CD4-positive, alpha-beta memory T cell (primary cell): ENCODE results near the gene ARRDC2. TPM values are rescaled to one million over a fixed set of nuclear protein-coding genes. Genes with fewer than 3 reads are reported as not detected.

ENCODE experiments used
- CTCF ChIA-PET: fragments of 350-600 bp; sonication (Branson Sonifier 250); formaldehyde crosslinking; loops from one replicate; lab custom pipeline; 2021; ENCODE audit warnings: inconsistent platforms; ENCODE audit not compliant: partially characterized antibody; lab: Charles Lee
- POLR2A ChIA-PET: fragments of 350-600 bp; sonication (Branson Sonifier 250); formaldehyde crosslinking; loops from one replicate; lab custom pipeline; 2021; ENCODE audit not compliant: partially characterized antibody; lab: Charles Lee
- DNase-seq, 5 donors: peaks; one replicate each; pipeline versions ENCODE4 v3.0.0 to v3.0.0-alpha.2; 2020 to 2022; ENCODE audit warnings: mixed read lengths in 1 of 5
- H3K27ac ChIP-seq: one replicate; pipeline ENCODE4 v1.7.0; 2013; ENCODE audit warnings: low read depth, low read length
- H3K27me3 ChIP-seq: 2 replicates; pipeline ENCODE4 v1.7.0; 2013; ENCODE audit warnings: mild to moderate bottlenecking, low read length, moderate library complexity; ENCODE audit not compliant: insufficient read depth
- H3K36me3 ChIP-seq: 2 replicates; pipeline ENCODE4 v1.7.0; 2013; ENCODE audit warnings: mild to moderate bottlenecking, low read length, moderate library complexity; ENCODE audit not compliant: insufficient read depth
- H3K4me1 ChIP-seq: 2 replicates; pipeline ENCODE4 v1.7.0; 2013; ENCODE audit warnings: mild to moderate bottlenecking, low read length, moderate library complexity; ENCODE audit not compliant: insufficient read depth
- H3K4me3 ChIP-seq, 2 donors: one replicate each; pipeline ENCODE4 v1.7.0; 2013; ENCODE audit warnings: low read length in 2 of 2, mild to moderate bottlenecking in 1 of 2
- H3K9me3 ChIP-seq, 2 donors: one replicate each; pipeline ENCODE4 v1.7.0; 2013; ENCODE audit warnings: low read length in 2 of 2, control low read depth in 1 of 2; ENCODE audit not compliant: control insufficient read depth in 1 of 2
- H3K27ac Mint-ChIP-seq, 7 donors: one replicate each; pipeline ENCODE4 v1.8.0; 2020 to 2021; ENCODE audit warnings: mixed read lengths in 7 of 7, mild to moderate bottlenecking in 6 of 7, inconsistent platforms in 3 of 7, moderate library complexity in 3 of 7
- H3K27me3 Mint-ChIP-seq, 2 donors: one replicate each; pipeline ENCODE4 v1.8.0; 2020 to 2021; ENCODE audit warnings: mixed read lengths in 2 of 2
- H3K36me3 Mint-ChIP-seq, 2 donors: one replicate each; pipeline ENCODE4 v1.8.0; 2020 to 2021; ENCODE audit warnings: mixed read lengths in 2 of 2, inconsistent platforms in 1 of 2, mild to moderate bottlenecking in 1 of 2
- H3K4me1 Mint-ChIP-seq, 4 donors: one replicate each; pipeline ENCODE4 v1.8.0; 2020 to 2021; ENCODE audit warnings: mixed read lengths in 4 of 4, mild to moderate bottlenecking in 1 of 4
- H3K4me3 Mint-ChIP-seq, 8 donors: one replicate each; pipeline ENCODE4 v1.8.0; 2020 to 2021; ENCODE audit warnings: mixed read lengths in 8 of 8, mild to moderate bottlenecking in 7 of 8, moderate library complexity in 6 of 8, inconsistent platforms in 3 of 8
- H3K9me3 Mint-ChIP-seq, 8 donors: one replicate each; pipeline ENCODE4 v1.8.0; 2020 to 2021; ENCODE audit warnings: mixed read lengths in 8 of 8, mild to moderate bottlenecking in 5 of 8, inconsistent platforms in 3 of 8, moderate library complexity in 1 of 8
- intact Hi-C: fragments of 100-400 bp; cut with micrococcal nuclease; formaldehyde crosslinking; loops from one replicate; pipeline ENCODE4 v1.15.1; 2023
- polyA plus RNA-seq, 2 donors: library from polyadenylated mRNA; unstranded; fragments of 300-500 nt; fragmentation: Illumina TruSeq; gene quantifications; one replicate each; pipeline ENCODE4 v1.2.3, GENCODE V29; 2021
- total RNA-seq, 2 experiments: library from RNA; stranded (reverse); gene quantifications; one replicate each; pipeline ENCODE4 v1.2.3, GENCODE V29; 2021

ARRDC2 gene
- total and polyA plus RNA-seq, 4 experiments from 2014 or later = 39.8 to 138 (median 92.1) TPM

- ChIA-PET CTCF (interaction anchor here (1.0 to 2.4 kb wide), 5 partner anchors 31 to 75 kb away, joined by 3 to 10 read pairs (median 5); no protein-coding TSS in a partner anchor), POLR2A (interaction anchor here (0.9 to 9.3 kb wide), 10 partner anchors 8 to 74 kb away, joined by 3 to 135 read pairs (median 4); no protein-coding TSS in a partner anchor)
- H3K36me3 Mint-ChIP-seq = peaks cover 37 to 52% of the 10 kb centered on the region in 2 donors
- H3K9me3 ChIP-seq = no peaks in the 10 kb centered on the region
- intact Hi-C loops = loop anchor here (1.0 kb wide), 1 partner anchor 10 kb away; no protein-coding TSS in a partner anchor
- no peaks in the 10 kb centered on the region for H3K9me3 Mint-ChIP-seq
- peaks cover 31 to 68% (median 53%) of the 10 kb centered on the region in 4 donors for H3K4me1 Mint-ChIP-seq
- peak overlapping the region in 7 of 8 donors; percentile 23 to 88 (median 81) for H3K4me3 Mint-ChIP-seq
- peak overlapping the region; percentile 94 to 99 (median 97) for H3K27ac Mint-ChIP-seq
- H3K27ac ChIP-seq = peak overlapping the region; percentile 42
- peaks cover 51% of the 10 kb centered on the region for H3K36me3 ChIP-seq
- H3K4me1 ChIP-seq = peaks cover 77% of the 10 kb centered on the region
- DNase-seq = no peak
- H3K27me3 Mint-ChIP-seq = no peaks in the 10 kb centered on the region
- H3K27me3 ChIP-seq = no peaks in the 10 kb centered on the region
- no peak overlapping the region for H3K4me3 ChIP-seq
Measured at GRCh38 chr19:18013210-18014111, 5.5 kb downstream of the ARRDC2 start.

GRCh38 chr19:18014197-18014596, 6.2 kb downstream of the ARRDC2 start:
- H3K36me3 Mint-ChIP-seq = peaks cover 31 to 45% of the 10 kb centered on the region in 2 donors
- intact Hi-C loops = loop anchor here (1.0 kb wide), 1 partner anchor 9 kb away; no protein-coding TSS in a partner anchor
- peak; percentile 61 to 78 (median 70) for DNase-seq
- peak overlapping the region; percentile 59 to 88 (median 80) for H3K4me3 Mint-ChIP-seq
- Histone ChIP-seq H3K4me3 (no peak overlapping the region), H3K36me3 (peaks cover 43% of the 10 kb centered on the region), H3K4me1 (peaks cover 70% of the 10 kb centered on the region), H3K27ac (peak overlapping the region; percentile 42), H3K9me3 (no peaks in the 10 kb centered on the region), H3K27me3 (no peaks in the 10 kb centered on the region)
- H3K27me3 Mint-ChIP-seq = no peaks in the 10 kb centered on the region
- ChIA-PET POLR2A (interaction anchor here (0.7 to 9.3 kb wide), 13 partner anchors 7 to 724 kb away, joined by 3 to 135 read pairs (median 4); no protein-coding TSS in a partner anchor), CTCF (interaction anchor here (1.2 to 2.4 kb wide), 4 partner anchors 30 to 46 kb away, joined by 5 to 10 read pairs (median 7); no protein-coding TSS in a partner anchor)
- peak overlapping the region; percentile 94 to 99 (median 97) for H3K27ac Mint-ChIP-seq
- no peaks in the 10 kb centered on the region for H3K9me3 Mint-ChIP-seq
- peaks cover 32 to 66% (median 49%) of the 10 kb centered on the region in 4 donors for H3K4me1 Mint-ChIP-seq

GRCh38 chr19:18016209-18016910, 8.4 kb downstream of the ARRDC2 start:
- Mint-ChIP-seq H3K27ac (peak overlapping the region; percentile 22 to 91 (median 87)), H3K9me3 (no peaks in the 10 kb centered on the region), H3K4me1 (peaks cover 43 to 73% (median 59%) of the 10 kb centered on the region in 4 donors), H3K36me3 (peaks cover 23 to 33% of the 10 kb centered on the region in 2 donors), H3K27me3 (no peaks in the 10 kb centered on the region), H3K4me3 (peak overlapping the region in 2 of 8 donors; percentile 13 to 30)
- Histone ChIP-seq H3K27ac (no peak overlapping the region), H3K9me3 (no peaks in the 10 kb centered on the region), H3K4me1 (peaks cover 64% of the 10 kb centered on the region), H3K36me3 (peaks cover 22% of the 10 kb centered on the region), H3K27me3 (no peaks in the 10 kb centered on the region), H3K4me3 (no peak overlapping the region)
- no peak for DNase-seq
- intact Hi-C loops = no loop called here
- ChIA-PET CTCF (interaction anchor here (1.1 to 1.9 kb wide), 3 partner anchors 9 to 42 kb away, joined by 3 to 5 read pairs (median 3); no protein-coding TSS in a partner anchor), POLR2A (interaction anchor here (0.6 to 6.1 kb wide), 7 partner anchors 8 to 41 kb away, joined by 3 to 57 read pairs (median 8); partner anchors contain the start of gene ARRDC2)

- Mint-ChIP-seq H3K4me3 (peak overlapping the region in 3 of 8 donors; percentile 8 to 34 (median 31)), H3K27me3 (no peaks in the 10 kb centered on the region), H3K9me3 (no peaks in the 10 kb centered on the region), H3K36me3 (peaks cover 23 to 31% of the 10 kb centered on the region in 2 donors), H3K27ac (peak overlapping the region; percentile 73 to 91 (median 87)), H3K4me1 (peaks cover 51 to 81% (median 68%) of the 10 kb centered on the region in 4 donors)
- Histone ChIP-seq H3K9me3 (no peaks in the 10 kb centered on the region), H3K27ac (no peak overlapping the region), H3K4me3 (no peak overlapping the region), H3K4me1 (peaks cover 75% of the 10 kb centered on the region), H3K36me3 (peaks cover 20% of the 10 kb centered on the region), H3K27me3 (no peaks in the 10 kb centered on the region)
- intact Hi-C loops = no loop called here
- POLR2A ChIA-PET = interaction anchor here (0.8 to 6.1 kb wide), 5 partner anchors 10 to 42 kb away, joined by 3 to 57 read pairs (median 16); partner anchors contain the start of gene ARRDC2
- CTCF ChIA-PET = interaction anchor here (0.6 to 1.1 kb wide), 2 partner anchors 11 to 35 kb away, joined by 3 read pairs; no protein-coding TSS in a partner anchor
- no peak for DNase-seq
Measured at GRCh38 chr19:18017275-18018083, 9.5 kb downstream of the ARRDC2 start.

GRCh38 chr19:18020212-18021085, 12.5 kb downstream of the ARRDC2 start:
- H3K9me3 Mint-ChIP-seq = no peaks in the 10 kb centered on the region
- peaks cover 3 to 7% of the 10 kb centered on the region in 2 donors for H3K36me3 Mint-ChIP-seq
- Histone ChIP-seq H3K27me3 (no peaks in the 10 kb centered on the region), H3K36me3 (peaks cover 1% of the 10 kb centered on the region), H3K4me3 (no peak overlapping the region), H3K4me1 (peaks cover 68% of the 10 kb centered on the region), H3K27ac (peak overlapping the region; percentile 66), H3K9me3 (no peaks in the 10 kb centered on the region)
- no peaks in the 10 kb centered on the region for H3K27me3 Mint-ChIP-seq
- intact Hi-C loops = loop anchor here (1.0 kb wide), 1 partner anchor 12 kb away; the partner anchor contains the start of gene ARRDC2
- H3K4me3 Mint-ChIP-seq = peak overlapping the region in 4 of 8 donors; percentile 6 to 85 (median 34)
- ChIA-PET POLR2A (interaction anchor here (0.7 to 7.6 kb wide), 9 partner anchors 10 to 36 kb away, joined by 3 to 135 read pairs (median 5); partner anchors contain the start of gene ARRDC2), CTCF (interaction anchor here (1.0 kb wide), 1 partner anchor 13 kb away, joined by 4 read pairs; no protein-coding TSS in a partner anchor)
- peak overlapping the region; percentile 91 to 99 (median 96) for H3K27ac Mint-ChIP-seq
- DNase-seq = no peak
- peaks cover 42 to 77% (median 60%) of the 10 kb centered on the region in 4 donors for H3K4me1 Mint-ChIP-seq
